GM21360 (cell line): ENCODE results near the gene SLC22A23.
"Not testable (repeated sequence)": the region's sequence is repeated elsewhere in the genome, so short reads cannot be mapped to it uniquely, and the experiment has no call there.

ENCODE experiments used
- ATAC-seq: cut with Tn5 transposase; IDR thresholded peaks from one replicate; pipeline ENCODE4 v1.9.1; 2021; ENCODE audit warnings: mild to moderate bottlenecking, moderate library complexity; ENCODE audit not compliant: unreplicated experiment

SLC22A23 gene

GRCh38 chr6:3389390-3390167 is 67.3 kb downstream of the SLC22A23 start:
- ATAC-seq, result no peak

GRCh38 chr6:3388786-3389185 is 68.1 kb downstream of the SLC22A23 start:
- ATAC-seq, result peak; percentile 45

- no peak for ATAC-seq
Observed at GRCh38 chr6:3386374-3386857, 70.4 kb downstream of the SLC22A23 start.

GRCh38 chr6:3385660-3386151 is 71.1 kb downstream of the SLC22A23 start:
- no peak for ATAC-seq

GRCh38 chr6:3385181-3385580 is 71.7 kb downstream of the SLC22A23 start:
- not testable (repeated sequence) for ATAC-seq

- no peak for ATAC-seq
Observed at GRCh38 chr6:3384241-3385143, 72.4 kb downstream of the SLC22A23 start.

GRCh38 chr6:3383525-3383924 is 73.3 kb downstream of the SLC22A23 start:
- peak; percentile 45 for ATAC-seq

GRCh38 chr6:3382326-3383279 is 74.2 kb downstream of the SLC22A23 start:
- no peak for ATAC-seq

GRCh38 chr6:3381233-3381921 is 75.5 kb downstream of the SLC22A23 start:
- ATAC-seq, result no peak

GRCh38 chr6:3380344-3381232 is 76.3 kb downstream of the SLC22A23 start:
- no peak for ATAC-seq

GRCh38 chr6:3379482-3380060 is 77.3 kb downstream of the SLC22A23 start:
- ATAC-seq, result no peak

GRCh38 chr6:3378808-3379207 is 78.0 kb downstream of the SLC22A23 start:
- not testable (repeated sequence) for ATAC-seq

GRCh38 chr6:3378398-3378782 is 78.5 kb downstream of the SLC22A23 start:
- not testable (repeated sequence) for ATAC-seq

GRCh38 chr6:3377536-3378397 is 79.1 kb downstream of the SLC22A23 start:
- no peak for ATAC-seq

GRCh38 chr6:3376893-3377535 is 79.8 kb downstream of the SLC22A23 start:
- ATAC-seq, result no peak

GRCh38 chr6:3376064-3376463 is 80.8 kb downstream of the SLC22A23 start:
- no peak for ATAC-seq

- ATAC-seq, result no peak
Observed at GRCh38 chr6:3373597-3374203, 83.2 kb downstream of the SLC22A23 start.
